Measurements from ENCODE around the gene SCN5A.

The SCN5A gene

GRCh38 chr3:38554127-38554827 lies 95.2 kb downstream of the SCN5A start:
- no peak for DNase-seq

- DNase-seq, result no peak
Measured at GRCh38 chr3:38553071-38553470, 96.4 kb downstream of the SCN5A start.

GRCh38 chr3:38552364-38552763 lies 97.1 kb downstream of the SCN5A start:
- DNase-seq, result no peak

- no peak for DNase-seq
Measured at GRCh38 chr3:38551026-38551832, 98.3 kb downstream of the SCN5A start.

GRCh38 chr3:38549957-38550840 lies 99.3 kb downstream of the SCN5A start:
- DNase-seq, result no peak

GRCh38 chr3:38549486-38549885 lies 100.0 kb downstream of the SCN5A start:
- DNase-seq, result no peak

- DNase-seq, result no peak
Measured at GRCh38 chr3:38549082-38549481, 100.4 kb downstream of the SCN5A start.

- no peak for DNase-seq
Measured at GRCh38 chr3:38548154-38548931, 101.1 kb downstream of the SCN5A start.

GRCh38 chr3:38545983-38546382 lies 103.5 kb downstream of the SCN5A start:
- no peak for DNase-seq

- DNase-seq, result no peak
Measured at GRCh38 chr3:38545550-38545949, 103.9 kb downstream of the SCN5A start.

- DNase-seq, result no peak
Measured at GRCh38 chr3:38544926-38545325, 104.6 kb downstream of the SCN5A start.

GRCh38 chr3:38543586-38543985 lies 105.9 kb downstream of the SCN5A start:
- no peak for DNase-seq

GRCh38 chr3:38542401-38543298 lies 106.8 kb downstream of the SCN5A start:
- no peak for DNase-seq

- DNase-seq, result no peak
Measured at GRCh38 chr3:38541806-38542205, 107.7 kb downstream of the SCN5A start.

- DNase-seq, result no peak
Measured at GRCh38 chr3:38538773-38539353, 110.6 kb downstream of the SCN5A start.

GRCh38 chr3:38536671-38537070 lies 112.8 kb downstream of the SCN5A start:
- DNase-seq, result no peak

- DNase-seq, result no peak
Measured at GRCh38 chr3:38534604-38535003, 114.9 kb downstream of the SCN5A start.

- DNase-seq, result no peak
Measured at GRCh38 chr3:38534180-38534579, 115.3 kb downstream of the SCN5A start.

GRCh38 chr3:38533285-38533976 lies 116.1 kb downstream of the SCN5A start:
- DNase-seq, result no peak

GRCh38 chr3:38532529-38532928 lies 117.0 kb downstream of the SCN5A start:
- DNase-seq, result no peak
